K562 (cell line): Measurements from ENCODE around the gene SMIM3. TPM values are rescaled to one million over a fixed set of nuclear protein-coding genes. Genes with fewer than 3 reads are reported as not detected.

ENCODE experiments used
- ATAC-seq: fragments of 200-7000 bp; cut with Tn5 transposase; 3 replicates; pipeline ENCODE4 v1.9.1; 2020; ENCODE audit warnings: moderate library complexity
- BruUV-seq: library from RNA; stranded (reverse); fragments of 400-500 nt; replicated peaks from 2 replicates; lab custom pipeline; 2021; lab: Mats Ljungman, UMichigan
- CTCF ChIA-PET: fragments of 300-600 bp; formaldehyde crosslinking; extraction: SDS; loops from one replicate; lab custom pipeline; 2021; ENCODE audit warnings: low intra/inter-chr PET ratio; lab: Yijun Ruan, JAX
- POLR2A ChIA-PET: fragments of 300-600, 350-650 bp; sonication (Branson Sonifier 250); formaldehyde crosslinking; extraction: SDS; loops from one replicate; lab custom pipeline; 2021; ENCODE audit warnings: antibody characterized with exemption, inconsistent platforms; lab: Yijun Ruan, JAX
- DNase-seq, 4 experiments: peaks; one replicate each; pipeline versions ENCODE4 v3.0.0 to v3.0.0-alpha.2; 2011 to 2018; ENCODE audit warnings: low spot score in 3 of 4, mixed read lengths in 3 of 4; ENCODE audit errors: extremely low read depth in 1 of 4
- FAIRE-seq: peaks from 2 replicates; lab custom pipeline; 2011; peaks lifted over from hg19 to GRCh38; lab: Jason Lieb, UNC
- H2AFZ ChIP-seq: 2 replicates; pipeline ENCODE4 v1.6.0; 2011; ENCODE audit warnings: low read depth, low read length, control low read depth, inconsistent platforms
- H3K27ac ChIP-seq: fragments of 200-600 bp; 3 replicates; pipeline ENCODE4 v1.8.0; 2011; ENCODE audit warnings: low read depth, mild to moderate bottlenecking, control low read depth, inconsistent platforms, low read length, moderate library complexity, mixed read lengths; ENCODE audit errors: extremely low read depth
- H3K27me3 ChIP-seq, 2 experiments: fragments of 300-600 bp in 1 of 2; 2 replicates in 1 of 2; 3 replicates in 1 of 2; pipeline versions ENCODE4 v1.6.0 to v1.8.0; 2011; ENCODE audit warnings: inconsistent platforms in 2 of 2, low read length in 2 of 2, mild to moderate bottlenecking in 1 of 2, mixed read lengths in 1 of 2, moderate library complexity in 1 of 2; ENCODE audit not compliant: control insufficient read depth in 2 of 2, insufficient read depth in 2 of 2
- H3K36me3 ChIP-seq: fragments of 300-600 bp; 3 replicates; pipeline ENCODE4 v1.8.0; 2011; ENCODE audit warnings: mild to moderate bottlenecking, low read length, inconsistent platforms; ENCODE audit not compliant: control insufficient read depth, insufficient read depth
- H3K4me1 ChIP-seq, 2 experiments: fragments of 200-600 bp in 1 of 2; replicated peaks in 1 of 2; 2 replicates in 1 of 2; 3 replicates in 1 of 2; pipeline versions ENCODE4 v1.5.1 to v1.8.0; 2011; ENCODE audit warnings: inconsistent platforms in 2 of 2, low read length in 2 of 2, mild to moderate bottlenecking in 1 of 2, mixed read lengths in 1 of 2, moderate library complexity in 1 of 2; ENCODE audit not compliant: control insufficient read depth in 2 of 2, insufficient read depth in 2 of 2
- H3K4me2 ChIP-seq: 2 replicates; pipeline ENCODE4 v1.6.1; 2011; ENCODE audit warnings: low read length, control low read depth, inconsistent platforms, mixed read lengths; ENCODE audit not compliant: insufficient read depth
- H3K4me3 ChIP-seq: fragments of 200-600 bp; sonication (generic), shearing (Covaris generic); 2 replicates; pipeline ENCODE4 v1.5.1; 2016; ENCODE audit warnings: control low read depth, inconsistent platforms
- H3K79me2 ChIP-seq: fragments of 200-600 bp; 3 replicates; pipeline ENCODE4 v1.8.0; 2011; ENCODE audit warnings: low read length, inconsistent platforms; ENCODE audit not compliant: control insufficient read depth, insufficient read depth
- H3K9ac ChIP-seq, 2 experiments: 2 replicates each; pipeline versions ENCODE4 v1.6.0 to v1.6.1; 2011; ENCODE audit warnings: low read depth in 2 of 2, low read length in 2 of 2, control low read depth in 1 of 2, inconsistent platforms in 1 of 2, mild to moderate bottlenecking in 1 of 2, mixed read lengths in 1 of 2; ENCODE audit not compliant: insufficient read depth in 1 of 2
- H3K9me1 ChIP-seq: one replicate; pipeline ENCODE4 v1.6.0; 2011; ENCODE audit warnings: inconsistent platforms, mild to moderate bottlenecking, low read length, moderate library complexity; ENCODE audit not compliant: control insufficient read depth, insufficient read depth
- H3K9me3 ChIP-seq: replicated peaks from 2 replicates; pipeline ENCODE4 v1.5.1; 2011; ENCODE audit warnings: low read depth, low read length, inconsistent platforms; ENCODE audit not compliant: control insufficient read depth, insufficient read depth
- H4K20me1 ChIP-seq: replicated peaks from 2 replicates; pipeline ENCODE4 v1.6.1; 2011; ENCODE audit warnings: low read length, inconsistent platforms, mixed read lengths; ENCODE audit not compliant: control insufficient read depth, insufficient read depth
- CEBPB ChIP-seq: fragments of 450-650 bp; IDR thresholded peaks from 2 replicates; pipeline ENCODE4 v1.6.1; 2016; ENCODE audit warnings: missing genetic modification characterization, missing compliant biosample characterization
- CREBBP ChIP-seq: IDR thresholded peaks from one replicate; pipeline ENCODE4 v1.6.1; 2012; ENCODE audit warnings: low read depth, mild to moderate bottlenecking, control low read depth, inconsistent platforms, low read length
- HNRNPLL ChIP-seq: fragments of 200-400 bp; formaldehyde crosslinking; IDR thresholded peaks from 2 replicates; pipeline ENCODE4 v1.6.1; 2017; ENCODE audit warnings: low read length, low read depth, mild to moderate bottlenecking; ENCODE audit not compliant: poor library complexity, severe bottlenecking
- SMARCA5 ChIP-seq: fragments of 450-650 bp; IDR thresholded peaks from 2 replicates; pipeline ENCODE4 v1.6.1; 2016
- SOX6 ChIP-seq: fragments of 450-650 bp; IDR thresholded peaks from 2 replicates; pipeline ENCODE4 v1.6.1; 2014; ENCODE audit warnings: mild to moderate bottlenecking
- ZNF436 ChIP-seq: fragments of 250-450, 450-650 bp; sonication (Bioruptor Pico); formaldehyde crosslinking; IDR thresholded peaks from 2 replicates; pipeline ENCODE4 v1.7.0; 2020; ENCODE audit warnings: mild to moderate bottlenecking
- ZNF561 ChIP-seq: fragments of 450-650 bp; formaldehyde crosslinking; conservative IDR thresholded peaks from 2 replicates; pipeline ENCODE4 v1.4.0; 2020; ENCODE audit warnings: mild to moderate bottlenecking, moderate library complexity
- WGBS: fragments of 100-300 bp; shearing (Covaris generic); methylation state at CpG from one replicate; pipeline ENCODE4 v1.1.6; 2016; ENCODE audit warnings: low coverage, mixed read lengths; ENCODE audit not compliant: insufficient coverage; ENCODE audit errors: missing lambda C conversion rate; 5-methylcytosine and 5-hydroxymethylcytosine counted together
- in situ Hi-C: fragments of 300-500 bp; cut with MboI; formaldehyde crosslinking; loops from 4 replicates; pipeline ENCODE4 v1.15.0; 2018; ENCODE audit warnings: inconsistent platforms, mixed read lengths
- intact Hi-C: fragments of 100-400 bp; cut with micrococcal nuclease; formaldehyde crosslinking; loops from 2 replicates; pipeline ENCODE4 v1.14.2; 2022
- polyA plus RNA-seq, 8 experiments: library from polyadenylated mRNA; depleted of rRNA in 4 of 8; stranded (reverse) in 5 of 8; unstranded in 3 of 8; fragments of >200 nt; fragmentation: Nextera tagmentation in 2 of 8; fragmentation: Illumina TruSeq in 1 of 8; extraction: Ambion mirVana in 2 of 8; extraction: Trizol in 1 of 8; gene quantifications; 2 replicates each; pipeline versions ENCODE4 v1.2.1 to v1.2.3, GENCODE V29; 2011 to 2014; ENCODE audit warnings: inconsistent platforms in 1 of 8, missing spikeins in 1 of 8
- total RNA-seq, 7 experiments: library from RNA; depleted of rRNA in 6 of 7; stranded (reverse); fragments of >200 nt in 6 of 7; fragmentation: Illumina TruSeq in 2 of 7; extraction: Trizol in 2 of 7; gene quantifications; 2 replicates each; pipeline versions ENCODE4 v1.2.1 to v1.2.3, GENCODE V29; 2011 to 2021; ENCODE audit warnings: low replicate concordance in 1 of 7
- TF ChIP-seq, protein P1 (sequence below), 2 experiments: fragments of 200-800 bp in 1 of 2; sonication (Bioruptor generic) in 1 of 2; sonication (generic) in 1 of 2; formaldehyde crosslinking in 1 of 2; IDR thresholded peaks in 1 of 2; conservative IDR thresholded peaks in 1 of 2; 2 replicates each; pipeline versions ENCODE4 v1.5.0 to v1.6.1; 2016 to 2020; ENCODE audit warnings: missing compliant biosample characterization in 1 of 2, missing genetic modification characterization in 1 of 2, missing genetic modification reagents in 1 of 2
- TF ChIP-seq, protein P2 (sequence below): fragments of 450-650 bp; formaldehyde crosslinking; IDR thresholded peaks from 2 replicates; pipeline ENCODE4 v1.4.0; 2020; ENCODE audit warnings: mild to moderate bottlenecking, moderate library complexity
- TF ChIP-seq, protein P3 (sequence below): fragments of 450-650 bp; IDR thresholded peaks from 2 replicates; pipeline ENCODE4 v1.6.1; 2016; ENCODE audit warnings: mild to moderate bottlenecking

The SMIM3 gene
- total and polyA plus RNA-seq, 9 of the 15 experiments (the other 6 are each of a cell fraction or from before 2014, with no cell fraction given), result 4.1 to 27.7 (median 13.6) TPM

DNA sequence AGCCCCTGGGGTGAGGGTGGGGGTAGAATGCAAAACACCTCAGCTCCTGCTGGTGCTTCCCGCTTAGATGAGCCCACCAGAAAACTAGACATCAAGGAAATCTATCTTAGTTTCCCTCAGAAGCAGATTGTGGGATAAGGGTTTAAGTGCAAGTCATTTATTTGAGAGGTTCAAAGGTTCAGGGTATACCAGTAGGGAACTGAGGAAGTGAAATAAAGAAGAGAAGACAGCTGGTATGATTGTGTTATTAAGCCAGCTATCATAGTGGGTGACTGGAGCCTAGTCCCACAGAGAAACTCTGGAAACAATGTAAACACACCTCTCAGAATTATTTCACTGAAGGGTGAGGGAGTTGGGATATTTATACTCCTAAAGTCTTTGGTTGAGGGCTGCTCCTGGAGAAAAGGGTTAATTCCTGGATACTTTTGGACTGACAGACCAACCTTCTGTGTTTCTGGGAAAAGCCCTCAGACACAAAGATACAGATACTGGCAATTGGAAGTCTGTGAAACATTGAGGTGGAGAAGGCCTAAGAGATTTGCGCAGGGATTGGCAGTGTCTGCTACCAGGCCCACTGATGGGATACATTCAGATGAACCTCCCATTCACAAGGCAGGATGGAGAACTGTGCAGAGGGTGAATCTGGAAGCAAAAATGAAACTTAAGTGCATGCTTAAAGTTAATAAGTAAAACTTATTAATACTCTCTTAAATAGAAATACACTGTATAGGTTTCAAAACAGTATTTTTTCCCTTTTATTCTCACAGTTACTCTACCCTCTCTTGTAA is 13.4 kb upstream of the SMIM3 start:
- H3K36me3 ChIP-seq, result no peaks in the 10 kb centered on the region; the same call in 2 of the 3 replicates
- FAIRE-seq, result no peak
- ATAC-seq, result no peak
- H3K4me2 ChIP-seq, result no peak overlapping the region
- in situ Hi-C loops, result no loop called here
- no peaks in the 10 kb centered on the region for H3K9me1 ChIP-seq
- BruUV-seq, result no TSS peak
- H3K9ac ChIP-seq, result no peak overlapping the region
- POLR2A ChIA-PET, result interaction anchor here (0.7 kb wide), 1 partner anchor 30 kb away, joined by 5 read pairs; no protein-coding TSS in a partner anchor
- TF ChIP-seq CREBBP (no peak), ZNF436 (no peak), SOX6 (no peak), CEBPB (tag) (no peak), HNRNPLL (no peak), SMARCA5 (no peak), ZNF561 (CRISPR knock-in tag) (no peak)
- TF ChIP-seq, protein P1, sequence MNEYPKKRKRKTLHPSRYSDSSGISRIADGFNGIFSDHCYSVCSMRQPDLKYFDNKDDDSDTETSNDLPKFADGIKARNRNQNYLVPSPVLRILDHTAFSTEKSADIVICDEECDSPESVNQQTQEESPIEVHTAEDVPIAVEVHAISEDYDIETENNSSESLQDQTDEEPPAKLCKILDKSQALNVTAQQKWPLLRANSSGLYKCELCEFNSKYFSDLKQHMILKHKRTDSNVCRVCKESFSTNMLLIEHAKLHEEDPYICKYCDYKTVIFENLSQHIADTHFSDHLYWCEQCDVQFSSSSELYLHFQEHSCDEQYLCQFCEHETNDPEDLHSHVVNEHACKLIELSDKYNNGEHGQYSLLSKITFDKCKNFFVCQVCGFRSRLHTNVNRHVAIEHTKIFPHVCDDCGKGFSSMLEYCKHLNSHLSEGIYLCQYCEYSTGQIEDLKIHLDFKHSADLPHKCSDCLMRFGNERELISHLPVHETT (CRISPR knock-in tag; conservative IDR thresholded peaks at IDR 0.05 in 1 of 2, IDR thresholded peaks at IDR 0.05 in 1 of 2), result no peak
- TF ChIP-seq, protein P2, sequence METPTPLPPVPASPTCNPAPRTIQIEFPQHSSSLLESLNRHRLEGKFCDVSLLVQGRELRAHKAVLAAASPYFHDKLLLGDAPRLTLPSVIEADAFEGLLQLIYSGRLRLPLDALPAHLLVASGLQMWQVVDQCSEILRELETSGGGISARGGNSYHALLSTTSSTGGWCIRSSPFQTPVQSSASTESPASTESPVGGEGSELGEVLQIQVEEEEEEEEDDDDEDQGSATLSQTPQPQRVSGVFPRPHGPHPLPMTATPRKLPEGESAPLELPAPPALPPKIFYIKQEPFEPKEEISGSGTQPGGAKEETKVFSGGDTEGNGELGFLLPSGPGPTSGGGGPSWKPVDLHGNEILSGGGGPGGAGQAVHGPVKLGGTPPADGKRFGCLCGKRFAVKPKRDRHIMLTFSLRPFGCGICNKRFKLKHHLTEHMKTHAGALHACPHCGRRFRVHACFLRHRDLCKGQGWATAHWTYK (CRISPR knock-in tag), result no peak
- TF ChIP-seq, protein P3, sequence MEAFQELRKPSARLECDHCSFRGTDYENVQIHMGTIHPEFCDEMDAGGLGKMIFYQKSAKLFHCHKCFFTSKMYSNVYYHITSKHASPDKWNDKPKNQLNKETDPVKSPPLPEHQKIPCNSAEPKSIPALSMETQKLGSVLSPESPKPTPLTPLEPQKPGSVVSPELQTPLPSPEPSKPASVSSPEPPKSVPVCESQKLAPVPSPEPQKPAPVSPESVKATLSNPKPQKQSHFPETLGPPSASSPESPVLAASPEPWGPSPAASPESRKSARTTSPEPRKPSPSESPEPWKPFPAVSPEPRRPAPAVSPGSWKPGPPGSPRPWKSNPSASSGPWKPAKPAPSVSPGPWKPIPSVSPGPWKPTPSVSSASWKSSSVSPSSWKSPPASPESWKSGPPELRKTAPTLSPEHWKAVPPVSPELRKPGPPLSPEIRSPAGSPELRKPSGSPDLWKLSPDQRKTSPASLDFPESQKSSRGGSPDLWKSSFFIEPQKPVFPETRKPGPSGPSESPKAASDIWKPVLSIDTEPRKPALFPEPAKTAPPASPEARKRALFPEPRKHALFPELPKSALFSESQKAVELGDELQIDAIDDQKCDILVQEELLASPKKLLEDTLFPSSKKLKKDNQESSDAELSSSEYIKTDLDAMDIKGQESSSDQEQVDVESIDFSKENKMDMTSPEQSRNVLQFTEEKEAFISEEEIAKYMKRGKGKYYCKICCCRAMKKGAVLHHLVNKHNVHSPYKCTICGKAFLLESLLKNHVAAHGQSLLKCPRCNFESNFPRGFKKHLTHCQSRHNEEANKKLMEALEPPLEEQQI, result no peak
- peaks cover 7% of the 10 kb centered on the region; the same call in 1 of the 2 replicates for H3K9me3 ChIP-seq
- no peaks in the 10 kb centered on the region for H4K20me1 ChIP-seq
- no peaks in the 10 kb centered on the region for H3K79me2 ChIP-seq
- intact Hi-C loops, result no loop called here
- no peak overlapping the region for H3K4me3 ChIP-seq
- peak overlapping the region; percentile 82; the same call in 1 of the 2 replicates for H2AFZ ChIP-seq
- no peak for DNase-seq
- no peaks in the 10 kb centered on the region for H3K27me3 ChIP-seq
- H3K27ac ChIP-seq, result peak overlapping the region; percentile 86; the same call in 2 of the 3 replicates
- CTCF ChIA-PET, result no interaction called here
- 85% methylated on average over 2 of the region's 2 CpGs for WGBS
- H3K4me1 ChIP-seq, result peaks cover 6 to 36% of the 10 kb centered on the region in 2 experiments; a peak in 4 of 5 replicates
